ENCODE results near the gene CYP4F2.
"Not testable (repeated sequence)": the region's sequence is repeated elsewhere in the genome, so short reads cannot be mapped to it uniquely, and the experiment has no call there.

CYP4F2 gene

DNA sequence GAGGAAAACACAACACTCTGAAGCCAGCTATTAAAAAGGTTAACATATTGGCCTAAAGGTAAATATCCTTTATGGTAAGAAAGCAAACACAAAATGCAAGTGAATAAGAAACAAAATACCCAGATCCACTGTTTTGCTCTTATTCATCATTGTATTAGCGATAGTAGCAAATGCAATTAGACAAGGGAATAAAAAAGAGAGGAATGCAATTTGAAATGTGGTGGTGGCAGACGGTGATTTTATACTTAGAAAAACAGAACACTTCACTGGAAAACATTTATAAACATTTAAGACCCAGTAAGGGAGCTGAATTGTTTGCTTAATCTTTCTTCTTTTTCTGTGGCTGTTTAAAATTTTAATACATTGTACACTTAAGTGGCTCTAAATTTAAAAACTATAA, 17.2 kb upstream of the CYP4F2 start:
- TF ChIP-seq, protein P1, sequence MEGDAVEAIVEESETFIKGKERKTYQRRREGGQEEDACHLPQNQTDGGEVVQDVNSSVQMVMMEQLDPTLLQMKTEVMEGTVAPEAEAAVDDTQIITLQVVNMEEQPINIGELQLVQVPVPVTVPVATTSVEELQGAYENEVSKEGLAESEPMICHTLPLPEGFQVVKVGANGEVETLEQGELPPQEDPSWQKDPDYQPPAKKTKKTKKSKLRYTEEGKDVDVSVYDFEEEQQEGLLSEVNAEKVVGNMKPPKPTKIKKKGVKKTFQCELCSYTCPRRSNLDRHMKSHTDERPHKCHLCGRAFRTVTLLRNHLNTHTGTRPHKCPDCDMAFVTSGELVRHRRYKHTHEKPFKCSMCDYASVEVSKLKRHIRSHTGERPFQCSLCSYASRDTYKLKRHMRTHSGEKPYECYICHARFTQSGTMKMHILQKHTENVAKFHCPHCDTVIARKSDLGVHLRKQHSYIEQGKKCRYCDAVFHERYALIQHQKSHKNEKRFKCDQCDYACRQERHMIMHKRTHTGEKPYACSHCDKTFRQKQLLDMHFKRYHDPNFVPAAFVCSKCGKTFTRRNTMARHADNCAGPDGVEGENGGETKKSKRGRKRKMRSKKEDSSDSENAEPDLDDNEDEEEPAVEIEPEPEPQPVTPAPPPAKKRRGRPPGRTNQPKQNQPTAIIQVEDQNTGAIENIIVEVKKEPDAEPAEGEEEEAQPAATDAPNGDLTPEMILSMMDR (IDR thresholded peaks at IDR 0.05; ENCODE audit: control insufficient read depth, extremely low read depth, insufficient read depth), result no peak
- DNase-seq (ENCODE audit: low read depth), result no peak
- H3K4me3 ChIP-seq (ENCODE audit: low read depth, low read length), result no peak overlapping the region

DNA sequence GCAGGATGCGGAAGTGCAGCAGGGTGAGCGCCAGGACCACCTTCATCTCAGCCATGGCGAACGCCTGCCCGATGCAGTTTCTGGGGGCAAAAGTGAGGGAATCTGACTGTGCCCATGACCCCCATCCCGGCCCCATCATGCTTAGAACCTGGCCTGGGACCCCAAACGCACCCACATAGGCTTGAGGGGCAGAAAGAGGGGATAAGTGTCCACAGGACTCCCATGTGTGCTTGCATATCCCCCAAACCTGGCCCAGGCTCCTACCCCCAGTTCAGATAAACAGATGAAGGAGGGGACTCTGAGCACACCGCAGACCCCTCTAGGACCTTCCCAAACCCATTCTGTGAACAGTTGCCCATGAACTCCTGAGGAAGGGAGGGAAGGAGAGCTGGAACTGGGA, 16.0 kb upstream of the CYP4F2 start:
- no peak overlapping the region for H3K4me3 ChIP-seq (ENCODE audit: low read depth, low read length)
- DNase-seq (ENCODE audit: low read depth), result no peak
- TF ChIP-seq, protein P1 (IDR thresholded peaks at IDR 0.05; ENCODE audit: control insufficient read depth, extremely low read depth, insufficient read depth), result no peak

DNA sequence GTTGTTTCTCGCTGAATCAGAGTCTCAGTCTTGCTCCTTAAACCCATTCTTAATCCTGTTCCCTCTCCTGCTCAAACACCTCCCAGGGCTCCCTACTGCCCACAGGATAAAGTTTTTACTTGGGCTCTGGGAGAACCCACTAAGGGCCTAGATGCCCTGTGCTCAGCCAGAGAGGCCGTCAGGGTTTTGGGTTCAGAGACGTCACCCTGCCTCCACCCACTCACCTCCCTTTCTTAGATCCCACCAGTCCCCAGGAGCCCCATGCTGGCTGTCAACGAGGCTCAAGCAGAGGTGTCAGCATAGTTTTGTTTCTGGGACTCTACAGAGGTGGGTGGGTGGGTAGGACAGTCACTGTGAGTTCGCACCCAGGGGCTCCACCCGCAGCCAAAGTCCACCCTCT, 15.5 kb upstream of the CYP4F2 start:
- H3K4me3 ChIP-seq (ENCODE audit: low read depth, low read length), result no peak overlapping the region
- TF ChIP-seq, protein P1 (IDR thresholded peaks at IDR 0.05; ENCODE audit: control insufficient read depth, extremely low read depth, insufficient read depth), result no peak
- no peak for DNase-seq (ENCODE audit: low read depth)

DNA sequence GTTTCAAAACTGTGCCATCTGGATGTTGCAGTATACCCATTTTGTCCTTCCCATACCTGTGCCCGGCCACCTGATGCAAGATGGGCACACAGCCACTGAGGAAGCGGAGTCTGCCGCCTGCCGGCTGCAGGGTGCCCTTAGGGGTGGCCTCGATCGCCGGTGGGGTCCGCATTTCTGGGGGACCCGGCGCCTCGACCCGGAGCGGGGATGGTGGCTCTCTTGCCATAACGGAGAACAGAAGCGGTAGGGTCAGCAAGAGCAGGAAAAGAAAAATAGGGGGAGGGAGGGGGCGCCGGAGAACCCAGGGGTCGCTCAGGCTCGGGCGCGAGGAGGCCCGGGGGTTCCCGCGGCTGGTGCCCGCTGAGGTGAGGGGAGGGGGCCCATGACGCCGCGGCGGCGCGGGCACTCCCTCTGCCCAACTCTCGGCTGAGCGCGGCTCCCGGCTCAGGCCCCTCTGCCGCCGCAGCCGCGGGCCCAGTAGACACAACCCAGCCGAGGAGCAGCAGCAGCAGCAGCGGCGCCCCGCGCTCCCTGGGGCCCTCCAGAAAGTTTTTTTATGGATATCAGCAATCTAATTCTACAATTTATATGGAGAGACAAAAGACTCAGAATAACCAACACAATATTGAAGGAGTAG, 13.8 kb upstream of the CYP4F2 start:
- no peak for DNase-seq (ENCODE audit: low read depth)
- H3K4me3 ChIP-seq (ENCODE audit: low read depth, low read length), result no peak overlapping the region
- TF ChIP-seq, protein P1 (IDR thresholded peaks at IDR 0.05; ENCODE audit: control insufficient read depth, extremely low read depth, insufficient read depth), result no peak

DNA sequence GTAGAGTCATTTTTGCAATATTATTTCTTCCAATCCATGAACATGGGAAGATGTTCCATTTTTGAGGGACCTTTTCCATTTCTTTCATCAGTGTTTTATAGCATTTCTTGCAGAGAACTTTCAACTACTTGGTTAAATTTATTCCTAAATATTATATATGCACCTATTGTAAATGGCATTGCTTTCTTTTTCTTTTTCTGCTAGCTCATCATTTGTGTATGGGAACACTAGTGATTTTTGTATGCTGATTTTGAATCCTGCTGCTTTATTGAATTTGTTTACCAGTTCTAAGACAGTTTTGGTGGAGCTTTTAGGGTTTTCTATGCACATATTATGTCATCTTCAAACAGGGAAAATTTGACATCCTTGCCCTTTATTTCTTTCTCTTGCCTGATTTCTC, 7.2 kb upstream of the CYP4F2 start:
- no peak for DNase-seq (ENCODE audit: low read depth)
- no peak overlapping the region for H3K4me3 ChIP-seq (ENCODE audit: low read depth, low read length)
- TF ChIP-seq, protein P1 (IDR thresholded peaks at IDR 0.05; ENCODE audit: control insufficient read depth, extremely low read depth, insufficient read depth), result no peak

DNA sequence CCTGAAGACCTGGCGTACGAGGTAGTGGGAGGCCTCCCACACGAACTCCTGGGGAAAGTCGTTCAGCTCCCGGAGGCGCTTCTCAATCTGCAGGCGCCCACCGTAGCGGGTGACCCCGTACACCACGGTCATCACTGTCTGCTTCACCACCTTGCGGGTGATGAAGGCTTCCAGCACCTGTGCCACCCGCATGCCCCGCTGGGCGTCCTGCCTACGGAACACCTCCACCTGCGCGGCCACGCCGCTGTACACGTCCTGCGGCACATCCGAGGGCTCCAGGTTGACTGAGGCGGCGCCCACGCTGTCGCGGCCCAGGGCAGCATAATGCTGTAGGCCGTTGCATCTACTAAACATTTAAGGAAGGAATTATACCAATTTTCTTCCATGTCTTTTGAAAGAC, 5.0 kb upstream of the CYP4F2 start:
- DNase-seq (ENCODE audit: low read depth); H3K4me3 ChIP-seq (ENCODE audit: low read depth, low read length): not testable (repeated sequence)

DNA sequence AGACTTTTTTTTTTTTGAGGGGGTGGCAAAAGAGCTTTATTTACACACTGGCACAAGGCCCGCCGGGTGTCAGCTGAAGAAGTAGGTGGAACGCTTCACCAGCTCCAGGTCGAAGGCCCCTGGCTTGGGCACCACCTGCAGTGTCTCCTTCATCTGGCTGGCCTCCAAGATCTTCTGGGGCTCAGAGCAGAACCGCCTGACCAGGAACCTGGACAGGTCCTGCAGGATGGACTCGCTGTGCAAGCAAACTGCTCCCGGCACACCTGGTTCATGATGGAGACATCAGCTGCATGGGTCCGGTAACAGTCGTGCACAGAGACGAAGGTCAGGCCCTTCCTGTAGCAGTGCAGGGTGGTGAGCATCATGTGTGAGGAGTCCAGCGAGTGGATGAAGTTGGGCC, 4.4 kb upstream of the CYP4F2 start:
- TF ChIP-seq, protein P1 (IDR thresholded peaks at IDR 0.05; ENCODE audit: control insufficient read depth, extremely low read depth, insufficient read depth), result no peak
- no peak overlapping the region for H3K4me3 ChIP-seq (ENCODE audit: low read depth, low read length)
- peak; percentile 32 for DNase-seq (ENCODE audit: low read depth)
